Progenitor cell of endocrine pancreas (in vitro differentiated cells): ENCODE results near the gene SEPSECS. TPM values are rescaled to one million over a fixed set of nuclear protein-coding genes. Genes with fewer than 3 reads are reported as not detected.

Source experiments
- DNase-seq: peaks from one replicate; pipeline ENCODE4 v3.0.0; 2021; ENCODE audit warnings: low spot score; ENCODE audit not compliant: unreplicated experiment
- H3K27ac Mint-ChIP-seq: 2 replicates; pipeline ENCODE4 v1.8.0; 2021; ENCODE audit warnings: mild to moderate bottlenecking, moderate library complexity, mixed read lengths
- H3K27me3 Mint-ChIP-seq: 2 replicates; pipeline ENCODE4 v1.8.0; 2021; ENCODE audit warnings: mixed read lengths
- H3K36me3 Mint-ChIP-seq: 2 replicates; pipeline ENCODE4 v1.8.0; 2022; ENCODE audit warnings: mixed read lengths; ENCODE audit not compliant: insufficient read depth
- H3K4me1 Mint-ChIP-seq: 2 replicates; pipeline ENCODE4 v1.8.0; 2021; ENCODE audit warnings: low read depth, mixed read lengths
- H3K4me3 Mint-ChIP-seq: 2 replicates; pipeline ENCODE4 v1.8.0; 2021; ENCODE audit warnings: low read depth, mild to moderate bottlenecking, moderate library complexity, mixed read lengths
- H3K9me3 Mint-ChIP-seq: 2 replicates; pipeline ENCODE4 v1.8.0; 2021; ENCODE audit warnings: low read depth, mixed read lengths
- CTCF ChIP-seq: fragments of 200-600 bp; sonication (generic); IDR thresholded peaks from one replicate; pipeline ENCODE4 v1.5.0; 2021; ENCODE audit warnings: antibody characterized with exemption, mild to moderate bottlenecking; ENCODE audit not compliant: unreplicated experiment
- total RNA-seq: library from RNA; stranded (reverse); gene quantifications from 2 replicates; pipeline ENCODE4 v1.2.1, GENCODE V29; 2021

Gene SEPSECS
- total RNA-seq, 1 donor from 2014 or later = 8.8 TPM

- no peak for DNase-seq
- no peak for TF ChIP-seq CTCF
- Mint-ChIP-seq H3K27ac (no peak overlapping the region), H3K4me1 (peaks cover 21% of the 10 kb centered on the region), H3K36me3 (no peaks in the 10 kb centered on the region), H3K27me3 (peaks cover 3% of the 10 kb centered on the region), H3K9me3 (peaks cover 2% of the 10 kb centered on the region), H3K4me3 (no peak overlapping the region)
These were observed 85.1 kb downstream of the SEPSECS start for GRCh38 chr4:25075129-25075528.

GRCh38 chr4:25070545-25070944 lies 89.7 kb downstream of the SEPSECS start:
- no peak overlapping the region for H3K4me3 Mint-ChIP-seq
- no peak for DNase-seq
- TF ChIP-seq CTCF = no peak
- H3K27ac Mint-ChIP-seq = no peak overlapping the region
- H3K27me3 Mint-ChIP-seq = no peaks in the 10 kb centered on the region
- peaks cover 2% of the 10 kb centered on the region for H3K9me3 Mint-ChIP-seq
- H3K4me1 Mint-ChIP-seq = peaks cover 22% of the 10 kb centered on the region
- H3K36me3 Mint-ChIP-seq = no peaks in the 10 kb centered on the region

Other genes starting within 250 kb of the SEPSECS start
- gene CCDC149, start 247.4 kb downstream of the SEPSECS start, total RNA-seq = 13.2 and 14.1 TPM in 2 replicates
- gene LGI2, start 129.5 kb downstream of the SEPSECS start, total RNA-seq = 17.4 and 19.8 TPM in 2 replicates
- 13.7 and 13.9 TPM in 2 replicates for gene PI4K2B, start 73.6 kb upstream of the SEPSECS start, total RNA-seq
- 12.1 and 12.7 TPM in 2 replicates for gene ZCCHC4, start 152.3 kb upstream of the SEPSECS start, total RNA-seq
- 39.5 and 48.4 TPM in 2 replicates for gene ANAPC4, start 216.8 kb upstream of the SEPSECS start, total RNA-seq